Activated T-cell treated with anti-CD3 and anti-CD28 coated beads for 24 hours (primary cell): Measurements from ENCODE around the gene ADD2.

Experiments
- DNase-seq: peaks from one replicate; pipeline ENCODE4 v3.0.0-alpha.2; 2020; ENCODE audit warnings: low read depth

The ADD2 gene

GRCh38 chr2:70702711-70703395, 65.1 kb downstream of the ADD2 start:
- no peak for DNase-seq

GRCh38 chr2:70698847-70699246, 69.2 kb downstream of the ADD2 start:
- no peak for DNase-seq

- DNase-seq: no peak
Observed at GRCh38 chr2:70697603-70698383, 70.2 kb downstream of the ADD2 start.

GRCh38 chr2:70696142-70696541, 71.9 kb downstream of the ADD2 start:
- DNase-seq: no peak

- DNase-seq: no peak
Observed at GRCh38 chr2:70692256-70692655, 75.7 kb downstream of the ADD2 start.

GRCh38 chr2:70691497-70692140, 76.4 kb downstream of the ADD2 start:
- DNase-seq: no peak

GRCh38 chr2:70690846-70691245, 77.2 kb downstream of the ADD2 start:
- no peak for DNase-seq

- no peak for DNase-seq
Observed at GRCh38 chr2:70688427-70688826, 79.6 kb downstream of the ADD2 start.

- DNase-seq: no peak
Observed at GRCh38 chr2:70687461-70687795, 80.6 kb downstream of the ADD2 start.

- peak; percentile 9 for DNase-seq
Observed at GRCh38 chr2:70686577-70687460, 81.2 kb downstream of the ADD2 start.

- DNase-seq: no peak
Observed at GRCh38 chr2:70685771-70686171, 82.2 kb downstream of the ADD2 start.

- DNase-seq: no peak
Observed at GRCh38 chr2:70684846-70685622, 83.0 kb downstream of the ADD2 start.

- no peak for DNase-seq
Observed at GRCh38 chr2:70683455-70683854, 84.5 kb downstream of the ADD2 start.

GRCh38 chr2:70680735-70681134, 87.3 kb downstream of the ADD2 start:
- DNase-seq: no peak

- DNase-seq: no peak
Observed at GRCh38 chr2:70679259-70679658, 88.7 kb downstream of the ADD2 start.

- DNase-seq: no peak
Observed at GRCh38 chr2:70678576-70679143, 89.3 kb downstream of the ADD2 start.

GRCh38 chr2:70676301-70677035, 91.5 kb downstream of the ADD2 start:
- no peak for DNase-seq

GRCh38 chr2:70675862-70676261, 92.1 kb downstream of the ADD2 start:
- DNase-seq: no peak

GRCh38 chr2:70674636-70675430, 93.2 kb downstream of the ADD2 start:
- DNase-seq: no peak
